ENCODE measurements around the gene CTRB2.

Gene CTRB2

GRCh38 chr16:75206749-75207451 lies at the start of gene CTRB2:
Gene CTRB2, minus strand, starts transcription at chr16:75207161. Its CDS starts 20 bp downstream, at chr16:75207141.
- no peak for DNase-seq (ENCODE audit: low read depth)
- TF ChIP-seq, protein P1, sequence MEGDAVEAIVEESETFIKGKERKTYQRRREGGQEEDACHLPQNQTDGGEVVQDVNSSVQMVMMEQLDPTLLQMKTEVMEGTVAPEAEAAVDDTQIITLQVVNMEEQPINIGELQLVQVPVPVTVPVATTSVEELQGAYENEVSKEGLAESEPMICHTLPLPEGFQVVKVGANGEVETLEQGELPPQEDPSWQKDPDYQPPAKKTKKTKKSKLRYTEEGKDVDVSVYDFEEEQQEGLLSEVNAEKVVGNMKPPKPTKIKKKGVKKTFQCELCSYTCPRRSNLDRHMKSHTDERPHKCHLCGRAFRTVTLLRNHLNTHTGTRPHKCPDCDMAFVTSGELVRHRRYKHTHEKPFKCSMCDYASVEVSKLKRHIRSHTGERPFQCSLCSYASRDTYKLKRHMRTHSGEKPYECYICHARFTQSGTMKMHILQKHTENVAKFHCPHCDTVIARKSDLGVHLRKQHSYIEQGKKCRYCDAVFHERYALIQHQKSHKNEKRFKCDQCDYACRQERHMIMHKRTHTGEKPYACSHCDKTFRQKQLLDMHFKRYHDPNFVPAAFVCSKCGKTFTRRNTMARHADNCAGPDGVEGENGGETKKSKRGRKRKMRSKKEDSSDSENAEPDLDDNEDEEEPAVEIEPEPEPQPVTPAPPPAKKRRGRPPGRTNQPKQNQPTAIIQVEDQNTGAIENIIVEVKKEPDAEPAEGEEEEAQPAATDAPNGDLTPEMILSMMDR (conservative IDR thresholded peaks at IDR 0.05; ENCODE audit: control insufficient read depth, insufficient read depth, low read depth, low read length), result no peak
- H3K4me3 ChIP-seq (ENCODE audit: control insufficient read depth, low read depth, low read length), result no peak within 1 kb of the TSS

DNA sequence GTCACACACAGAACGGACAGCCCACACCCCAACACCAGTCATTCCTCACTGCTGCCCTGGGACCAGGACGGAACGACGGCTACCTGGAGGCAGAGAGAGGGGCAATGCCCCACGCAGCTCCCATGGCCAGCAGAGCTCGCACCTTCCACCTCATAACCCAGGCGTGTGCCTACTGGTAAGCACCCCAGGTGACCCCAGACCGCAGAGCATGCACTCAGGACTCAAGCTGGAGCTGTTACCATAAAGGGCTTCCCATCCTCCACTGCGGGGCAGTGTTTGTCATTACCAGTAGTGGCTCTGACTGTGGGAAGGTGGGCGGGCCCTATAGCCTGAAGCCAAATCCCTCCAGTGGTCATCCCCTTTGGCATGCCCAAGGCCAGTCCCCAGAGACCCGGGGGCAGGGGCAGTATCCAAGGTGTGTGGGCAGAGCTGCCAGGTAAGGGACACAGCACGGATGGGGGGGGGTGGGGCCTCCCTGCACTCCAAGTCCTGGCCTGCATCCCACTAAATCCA lies 49.2 kb upstream of the CTRB2 start:
- TF ChIP-seq, protein P1 (conservative IDR thresholded peaks at IDR 0.05; ENCODE audit: control insufficient read depth, insufficient read depth, low read depth, low read length), result no peak
- no peak for DNase-seq (ENCODE audit: low read depth)
- H3K4me3 ChIP-seq (ENCODE audit: control insufficient read depth, low read depth, low read length), result no peak overlapping the region

GRCh38 chr16:75254359-75254837 lies 47.4 kb upstream of the CTRB2 start:
- H3K4me3 ChIP-seq (ENCODE audit: control insufficient read depth, low read depth, low read length), result no peak overlapping the region
- TF ChIP-seq, protein P1 (conservative IDR thresholded peaks at IDR 0.05; ENCODE audit: control insufficient read depth, insufficient read depth, low read depth, low read length), result no peak
- peak; percentile 73 for DNase-seq (ENCODE audit: low read depth)

GRCh38 chr16:75252946-75253911 lies 46.3 kb upstream of the CTRB2 start:
- peak; percentile 49 for DNase-seq (ENCODE audit: low read depth)
- no peak overlapping the region for H3K4me3 ChIP-seq (ENCODE audit: control insufficient read depth, low read depth, low read length)
- TF ChIP-seq, protein P1 (conservative IDR thresholded peaks at IDR 0.05; ENCODE audit: control insufficient read depth, insufficient read depth, low read depth, low read length), result no peak

GRCh38 chr16:75252049-75252864 lies 45.3 kb upstream of the CTRB2 start:
- no peak overlapping the region for H3K4me3 ChIP-seq (ENCODE audit: control insufficient read depth, low read depth, low read length)
- TF ChIP-seq, protein P1 (conservative IDR thresholded peaks at IDR 0.05; ENCODE audit: control insufficient read depth, insufficient read depth, low read depth, low read length), result no peak
- no peak for DNase-seq (ENCODE audit: low read depth)

Measured in fibroblast of mammary gland (primary cell).